Measurements from ENCODE around the gene ASPHD2. TPM values are rescaled to one million over a fixed set of nuclear protein-coding genes. Genes with fewer than 3 reads are reported as not detected.

ASPHD2 gene
- total RNA-seq, 1 donor from 2014 or later: 10.6 TPM

DNA sequence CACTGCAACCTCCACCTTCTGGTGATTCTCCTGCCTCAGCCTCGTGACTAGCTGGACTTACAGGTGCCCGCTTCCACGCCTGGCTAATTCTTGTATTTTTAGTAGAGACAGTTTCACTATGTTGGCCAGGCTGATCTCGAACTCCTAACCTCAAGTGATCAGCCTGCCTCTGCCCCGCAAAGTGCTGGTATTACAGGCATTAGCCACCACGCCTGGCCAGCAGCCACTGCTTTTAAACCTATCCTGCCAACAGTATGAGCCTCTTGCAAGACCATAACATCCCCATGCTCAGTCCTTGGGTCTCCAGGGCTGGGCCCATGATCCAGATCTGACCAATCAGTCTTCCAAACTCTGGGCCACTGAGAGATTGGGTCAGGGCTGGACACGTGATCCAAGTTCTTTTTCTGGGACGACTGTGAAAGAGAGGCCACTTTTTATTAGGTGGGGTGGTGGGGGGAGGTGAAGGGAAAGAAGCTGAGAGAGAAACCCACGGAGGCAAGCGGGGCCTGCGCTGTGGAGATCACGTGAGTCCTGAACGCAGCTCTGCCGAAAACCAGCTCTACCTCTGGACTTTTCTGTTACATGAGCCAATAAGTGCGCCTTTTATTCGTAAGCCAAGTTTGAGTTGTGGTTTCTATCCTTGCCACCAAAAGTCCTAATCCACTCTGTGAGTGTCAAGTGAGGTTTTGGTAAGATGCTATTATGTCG is 17.9 kb downstream of the ASPHD2 start:
- Histone ChIP-seq H3K27me3 (ENCODE audit: control insufficient read depth, insufficient read depth, low read length) (no peaks in the 10 kb centered on the region), H3K36me3 (ENCODE audit: control insufficient read depth, insufficient read depth, low read length) (no peaks in the 10 kb centered on the region), H3K4me3 (ENCODE audit: low read depth, low read length) (no peak overlapping the region)
- TF ChIP-seq, protein P1, sequence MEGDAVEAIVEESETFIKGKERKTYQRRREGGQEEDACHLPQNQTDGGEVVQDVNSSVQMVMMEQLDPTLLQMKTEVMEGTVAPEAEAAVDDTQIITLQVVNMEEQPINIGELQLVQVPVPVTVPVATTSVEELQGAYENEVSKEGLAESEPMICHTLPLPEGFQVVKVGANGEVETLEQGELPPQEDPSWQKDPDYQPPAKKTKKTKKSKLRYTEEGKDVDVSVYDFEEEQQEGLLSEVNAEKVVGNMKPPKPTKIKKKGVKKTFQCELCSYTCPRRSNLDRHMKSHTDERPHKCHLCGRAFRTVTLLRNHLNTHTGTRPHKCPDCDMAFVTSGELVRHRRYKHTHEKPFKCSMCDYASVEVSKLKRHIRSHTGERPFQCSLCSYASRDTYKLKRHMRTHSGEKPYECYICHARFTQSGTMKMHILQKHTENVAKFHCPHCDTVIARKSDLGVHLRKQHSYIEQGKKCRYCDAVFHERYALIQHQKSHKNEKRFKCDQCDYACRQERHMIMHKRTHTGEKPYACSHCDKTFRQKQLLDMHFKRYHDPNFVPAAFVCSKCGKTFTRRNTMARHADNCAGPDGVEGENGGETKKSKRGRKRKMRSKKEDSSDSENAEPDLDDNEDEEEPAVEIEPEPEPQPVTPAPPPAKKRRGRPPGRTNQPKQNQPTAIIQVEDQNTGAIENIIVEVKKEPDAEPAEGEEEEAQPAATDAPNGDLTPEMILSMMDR (IDR thresholded peaks at IDR 0.05; ENCODE audit: insufficient read depth, low read length, poor library complexity, severe bottlenecking): no peak
- DNase-seq (ENCODE audit: low read depth): no peak

DNA sequence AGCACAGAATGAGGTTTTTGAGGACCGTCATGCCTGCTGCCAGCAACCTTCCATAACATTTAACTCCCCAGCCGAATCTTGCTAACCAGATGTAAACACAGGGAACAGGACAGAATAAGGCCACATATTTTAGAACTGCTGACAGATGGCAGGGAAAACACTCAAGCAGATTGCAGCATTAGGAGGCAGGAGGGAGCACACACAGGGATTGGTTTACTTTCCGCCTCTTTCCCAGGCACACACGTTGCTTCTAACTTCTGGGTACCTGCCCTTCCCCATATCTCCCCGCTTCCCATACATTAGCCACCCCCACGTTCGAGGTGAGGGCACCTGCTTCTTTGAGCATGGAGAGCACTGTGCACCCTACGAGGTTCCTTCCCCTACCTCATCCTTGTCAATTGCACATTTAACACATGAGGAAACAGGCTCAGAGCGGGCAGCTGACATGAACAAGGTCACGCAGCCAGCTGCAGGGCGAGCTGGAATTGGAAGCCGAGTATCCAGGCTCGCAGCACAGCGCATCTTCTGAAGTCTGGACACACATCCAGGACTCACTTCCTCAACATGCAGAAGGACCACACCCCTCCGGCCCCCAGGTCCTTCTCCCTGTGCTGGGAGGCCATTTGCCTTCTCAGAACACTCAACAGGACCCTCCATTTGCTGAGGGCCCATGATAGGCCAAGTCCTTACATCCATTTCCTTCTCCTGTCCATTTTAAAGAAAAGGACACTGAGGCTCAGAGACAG is 18.7 kb downstream of the ASPHD2 start:
- DNase-seq (ENCODE audit: low read depth): no peak
- Histone ChIP-seq H3K36me3 (ENCODE audit: control insufficient read depth, insufficient read depth, low read length) (no peaks in the 10 kb centered on the region), H3K4me3 (ENCODE audit: low read depth, low read length) (no peak overlapping the region), H3K27me3 (ENCODE audit: control insufficient read depth, insufficient read depth, low read length) (no peaks in the 10 kb centered on the region)
- TF ChIP-seq, protein P1 (IDR thresholded peaks at IDR 0.05; ENCODE audit: insufficient read depth, low read length, poor library complexity, severe bottlenecking): no peak

DNA sequence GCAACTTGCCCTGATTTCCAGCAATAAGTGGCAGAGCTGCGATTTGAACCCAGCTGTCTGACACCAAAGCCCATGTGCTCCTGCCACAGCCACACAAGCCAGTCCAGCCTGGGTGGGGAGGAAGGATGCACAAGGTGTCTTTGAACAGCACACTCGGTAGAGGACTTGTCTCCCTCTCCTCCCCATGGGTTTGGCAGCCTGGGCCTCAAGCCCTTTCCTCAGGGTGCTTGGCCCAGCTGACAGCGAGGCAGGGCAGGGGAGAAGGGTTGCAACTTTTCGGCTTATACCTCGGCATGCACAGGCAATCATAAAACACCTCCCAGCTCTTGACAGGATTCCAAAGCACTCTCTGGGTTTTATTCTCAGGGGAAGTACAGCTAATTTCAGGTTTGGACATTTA is 19.3 kb downstream of the ASPHD2 start:
- H3K4me3 ChIP-seq (ENCODE audit: low read depth, low read length): no peak overlapping the region
- DNase-seq (ENCODE audit: low read depth): no peak
- no peaks in the 10 kb centered on the region for H3K36me3 ChIP-seq (ENCODE audit: control insufficient read depth, insufficient read depth, low read length)
- TF ChIP-seq, protein P1 (IDR thresholded peaks at IDR 0.05; ENCODE audit: insufficient read depth, low read length, poor library complexity, severe bottlenecking): no peak
- H3K27me3 ChIP-seq (ENCODE audit: control insufficient read depth, insufficient read depth, low read length): no peaks in the 10 kb centered on the region

DNA sequence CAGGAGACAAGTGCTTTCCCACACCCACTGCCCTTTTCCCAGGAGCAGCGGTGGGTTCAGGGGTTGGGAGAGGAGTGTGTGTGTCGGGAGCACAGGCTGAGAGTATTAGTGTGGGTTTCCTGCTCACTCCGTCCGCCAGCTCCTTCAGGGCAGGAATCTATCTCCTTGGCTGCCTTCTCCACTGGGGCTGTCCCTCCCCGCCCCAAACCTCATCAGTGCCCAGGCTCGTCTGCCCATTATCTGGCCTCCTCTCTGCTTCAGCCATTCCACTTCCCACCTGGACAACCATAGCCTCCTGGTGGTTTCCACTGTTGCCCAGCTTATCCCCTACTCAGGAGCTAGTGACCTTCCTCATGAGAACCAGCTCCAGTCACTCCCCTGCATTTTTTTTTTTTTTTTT is 19.9 kb downstream of the ASPHD2 start:
- TF ChIP-seq, protein P1 (IDR thresholded peaks at IDR 0.05; ENCODE audit: insufficient read depth, low read length, poor library complexity, severe bottlenecking): no peak
- Histone ChIP-seq H3K27me3 (ENCODE audit: control insufficient read depth, insufficient read depth, low read length) (no peaks in the 10 kb centered on the region), H3K4me3 (ENCODE audit: low read depth, low read length) (no peak overlapping the region), H3K36me3 (ENCODE audit: control insufficient read depth, insufficient read depth, low read length) (no peaks in the 10 kb centered on the region)
- no peak for DNase-seq (ENCODE audit: low read depth)

DNA sequence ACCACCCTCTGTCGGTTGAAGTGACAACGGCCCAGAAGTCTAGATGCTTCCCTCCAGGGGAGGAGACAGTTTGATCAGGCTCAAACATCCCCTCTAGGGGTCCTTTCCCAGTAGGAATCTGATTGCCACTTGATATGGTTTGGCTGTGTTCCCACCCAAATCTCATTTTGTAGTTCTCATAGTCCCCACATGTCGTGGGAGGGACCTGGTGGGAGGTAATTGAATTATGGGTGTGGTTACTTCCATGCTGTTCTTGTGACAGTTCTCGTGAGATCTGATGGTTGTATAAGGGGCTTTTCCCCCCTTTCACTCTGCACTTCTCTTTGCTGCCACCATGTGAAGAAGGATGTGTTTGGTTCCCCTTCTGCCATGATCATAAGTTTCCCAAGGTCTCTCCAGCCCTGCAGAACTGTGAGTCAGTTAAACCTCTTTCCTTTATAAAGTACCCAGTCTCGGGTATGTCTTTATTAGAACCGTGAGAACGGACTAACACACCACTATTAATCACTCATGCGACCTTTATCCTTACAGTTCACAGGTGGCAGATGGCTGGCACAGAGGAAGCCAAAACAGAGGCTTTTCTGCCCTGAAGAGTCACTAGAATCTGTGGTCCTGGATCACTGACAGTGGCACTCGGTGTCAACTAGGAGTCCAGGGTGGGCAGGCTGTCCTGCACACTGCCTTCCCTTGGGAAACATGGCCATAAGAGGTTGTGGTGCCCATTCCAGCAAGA is 21.6 kb downstream of the ASPHD2 start:
- H3K36me3 ChIP-seq (ENCODE audit: control insufficient read depth, insufficient read depth, low read length): no peaks in the 10 kb centered on the region

More for the DNA sequence above, 21.6 kb downstream of the ASPHD2 start:
- Histone ChIP-seq H3K27me3 (ENCODE audit: control insufficient read depth, insufficient read depth, low read length) (no peaks in the 10 kb centered on the region), H3K4me3 (ENCODE audit: low read depth, low read length) (no peak overlapping the region)
- no peak for DNase-seq (ENCODE audit: low read depth)
- TF ChIP-seq, protein P1 (IDR thresholded peaks at IDR 0.05; ENCODE audit: insufficient read depth, low read length, poor library complexity, severe bottlenecking): no peak
